Liver (tissue), 9 donors: ENCODE measurements around the gene NTNG1. TPM values are rescaled to one million over a fixed set of nuclear protein-coding genes. Genes with fewer than 3 reads are reported as not detected.

Source experiments
- DNase-seq: peaks from one replicate; pipeline ENCODE4 v3.0.0-alpha.2; 2017; ENCODE audit warnings: low spot score
- H3K27ac ChIP-seq, 2 donors: one replicate each; pipeline ENCODE4 v1.7.0; 2013; ENCODE audit warnings: inconsistent platforms in 2 of 2, low read length in 2 of 2, control low read depth in 1 of 2, low read depth in 1 of 2, mild to moderate bottlenecking in 1 of 2
- H3K27me3 ChIP-seq, 4 donors: one replicate each; pipeline versions ENCODE4 v1.6.1 to v1.7.0; 2013; ENCODE audit warnings: low read length in 3 of 4, inconsistent platforms in 1 of 4, mild to moderate bottlenecking in 1 of 4, moderate library complexity in 1 of 4; ENCODE audit not compliant: control insufficient read depth in 4 of 4, insufficient read depth in 4 of 4
- H3K36me3 ChIP-seq, 4 donors: one replicate each; pipeline versions ENCODE4 v1.6.1 to v1.7.0; 2013; ENCODE audit warnings: low read length in 3 of 4, mild to moderate bottlenecking in 3 of 4, low read depth in 1 of 4, moderate library complexity in 1 of 4; ENCODE audit not compliant: control insufficient read depth in 4 of 4, insufficient read depth in 3 of 4
- H3K4me1 ChIP-seq, 4 donors: one replicate each; pipeline versions ENCODE4 v1.6.1 to v1.7.0; 2013; ENCODE audit warnings: low read length in 3 of 4, mild to moderate bottlenecking in 3 of 4, moderate library complexity in 1 of 4; ENCODE audit not compliant: control insufficient read depth in 4 of 4, insufficient read depth in 4 of 4
- H3K4me3 ChIP-seq, 3 donors: one replicate each; pipeline versions ENCODE4 v1.6.1 to v1.7.0; 2013; ENCODE audit warnings: low read length in 3 of 3, control low read depth in 1 of 3, low read depth in 1 of 3, mild to moderate bottlenecking in 1 of 3
- H3K9ac ChIP-seq, 2 donors: one replicate each; pipeline ENCODE4 v1.7.0; 2013; ENCODE audit warnings: low read length in 2 of 2, mild to moderate bottlenecking in 2 of 2, moderate library complexity in 2 of 2, control low read depth in 1 of 2, low read depth in 1 of 2
- H3K9me3 ChIP-seq, 4 donors: one replicate each; pipeline versions ENCODE4 v1.6.1 to v1.7.0; 2013; ENCODE audit warnings: low read length in 3 of 4; ENCODE audit not compliant: control insufficient read depth in 4 of 4
- ATF3 ChIP-seq: IDR thresholded peaks from 2 replicates; pipeline ENCODE4 v1.6.1; 2016; ENCODE audit warnings: antibody characterized with exemption
- EGR1 ChIP-seq, 2 donors: IDR thresholded peaks; 2 replicates each; pipeline ENCODE4 v1.6.1; 2016 to 2018; ENCODE audit warnings: antibody characterized with exemption in 2 of 2, low read depth in 2 of 2
- FOXA1 ChIP-seq: IDR thresholded peaks from 2 replicates; pipeline ENCODE4 v1.6.1; 2016; ENCODE audit warnings: antibody characterized with exemption
- GABPA ChIP-seq, 2 donors: IDR thresholded peaks in 1 of 2; conservative IDR thresholded peaks in 1 of 2; 2 replicates each; pipeline ENCODE4 v1.6.1; 2016; ENCODE audit warnings: antibody characterized with exemption in 2 of 2, mild to moderate bottlenecking in 1 of 2, moderate library complexity in 1 of 2
- NR2F2 ChIP-seq: IDR thresholded peaks from 2 replicates; pipeline ENCODE4 v1.6.1; 2016; ENCODE audit warnings: antibody characterized with exemption
- RAD21 ChIP-seq, 2 donors: IDR thresholded peaks; 2 replicates each; pipeline ENCODE4 v1.6.1; 2016; ENCODE audit warnings: antibody characterized with exemption in 2 of 2, mild to moderate bottlenecking in 2 of 2
- REST ChIP-seq: IDR thresholded peaks from 2 replicates; pipeline ENCODE4 v1.6.1; 2016; ENCODE audit warnings: antibody characterized with exemption, mild to moderate bottlenecking
- RXRA ChIP-seq, 2 donors: IDR thresholded peaks; 2 replicates each; pipeline ENCODE4 v1.6.1; 2017 to 2018; ENCODE audit warnings: antibody characterized with exemption in 2 of 2, mild to moderate bottlenecking in 1 of 2
- SP1 ChIP-seq: IDR thresholded peaks from 2 replicates; pipeline ENCODE4 v1.6.1; 2018; ENCODE audit warnings: antibody characterized with exemption, mild to moderate bottlenecking
- YY1 ChIP-seq: IDR thresholded peaks from 2 replicates; pipeline ENCODE4 v1.6.1; 2016; ENCODE audit warnings: antibody characterized with exemption, mild to moderate bottlenecking
- WGBS: extraction: QIAGEN DNeasy Blood & Tissue Kit; methylation state at CpG from one replicate; pipeline ENCODE4 v1.1.7; 2013; 5-methylcytosine and 5-hydroxymethylcytosine counted together
- polyA plus RNA-seq, 2 donors: library from polyadenylated mRNA; stranded (reverse) in 1 of 2; unstranded in 1 of 2; fragments of 200-250 nt in 1 of 2; fragments of >200 nt in 1 of 2; fragmentation: Nextera tagmentation in 1 of 2; extraction: Ambion mirVana in 1 of 2; gene quantifications; one replicate each; pipeline versions ENCODE4 v1.2.1 to v1.2.3, GENCODE V29; 2013 to 2015
- total RNA-seq, 2 donors: library from RNA; depleted of rRNA; stranded (reverse); fragments of >200 nt; gene quantifications; one replicate each; pipeline ENCODE4 v1.2.3, GENCODE V29; 2014
- TF ChIP-seq, protein P1 (sequence below): IDR thresholded peaks from 2 replicates; pipeline ENCODE4 v1.6.1; 2016; ENCODE audit warnings: antibody characterized with exemption
- TF ChIP-seq, protein P2 (sequence below): IDR thresholded peaks from 2 replicates; pipeline ENCODE4 v1.6.1; 2016; ENCODE audit warnings: antibody characterized with exemption
- TF ChIP-seq, protein P3 (sequence below): fragments of 150-350 bp; IDR thresholded peaks from 2 replicates; pipeline ENCODE4 v1.5.1; 2017; ENCODE audit warnings: improper control_type of control experiment, low read depth, low read length; ENCODE audit not compliant: missing input control
- donor health status: healthy.
- donor health status: healthy.
- donor health status: healthy.
- donor health status: healthy.
- donor health status: healthy.

Gene NTNG1
- total and polyA plus RNA-seq, 4 donors, result under 0.01 TPM; not detected in 2

DNA sequence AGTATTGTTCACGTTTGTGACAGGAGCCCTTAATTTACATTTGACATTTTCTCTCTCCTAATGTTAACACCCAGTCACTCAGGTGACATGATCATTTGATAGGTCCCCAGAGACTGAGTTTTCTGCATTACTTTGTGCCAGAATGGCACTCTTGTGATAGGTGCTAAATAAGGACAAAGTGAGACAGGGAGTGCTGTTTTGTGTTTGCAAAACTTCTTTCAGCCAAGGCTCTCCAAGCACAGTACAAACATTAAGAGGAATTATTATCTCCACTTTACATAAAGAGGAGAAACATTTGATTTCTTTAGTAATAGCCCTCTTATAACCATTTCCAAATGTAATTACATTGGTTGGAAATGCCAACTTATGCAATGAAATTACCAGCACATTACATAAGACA lies 355.2 kb downstream of the NTNG1 start:
- WGBS, result 52% methylated on average over 1 of the region's 1 CpG
- no peak for DNase-seq
- peaks cover 2 to 13% (median 11%) of the 10 kb centered on the region in 4 donors for H3K4me1 ChIP-seq
- no peak overlapping the region for H3K27ac ChIP-seq
- H3K36me3 ChIP-seq, result no peaks in the 10 kb centered on the region
- H3K9me3 ChIP-seq, result no peaks in the 10 kb centered on the region
- no peak for TF ChIP-seq GABPA (IDR thresholded peaks at IDR 0.05 in 1 of 2, conservative IDR thresholded peaks at IDR 0.05 in 1 of 2)
- no peak overlapping the region for H3K9ac ChIP-seq
- no peaks in the 10 kb centered on the region for H3K27me3 ChIP-seq
- H3K4me3 ChIP-seq, result no peak overlapping the region

GRCh38 chr1:107499139-107499744 lies 358.4 kb downstream of the NTNG1 start:
- H3K36me3 ChIP-seq, result no peaks in the 10 kb centered on the region
- H3K9ac ChIP-seq, result no peak overlapping the region
- H3K4me1 ChIP-seq, result no peaks in the 10 kb centered on the region
- H3K27me3 ChIP-seq, result no peaks in the 10 kb centered on the region
- 84% methylated on average over 4 of the region's 4 CpGs for WGBS
- no peak overlapping the region for H3K4me3 ChIP-seq
- no peak overlapping the region for H3K27ac ChIP-seq
- TF ChIP-seq, protein P1, sequence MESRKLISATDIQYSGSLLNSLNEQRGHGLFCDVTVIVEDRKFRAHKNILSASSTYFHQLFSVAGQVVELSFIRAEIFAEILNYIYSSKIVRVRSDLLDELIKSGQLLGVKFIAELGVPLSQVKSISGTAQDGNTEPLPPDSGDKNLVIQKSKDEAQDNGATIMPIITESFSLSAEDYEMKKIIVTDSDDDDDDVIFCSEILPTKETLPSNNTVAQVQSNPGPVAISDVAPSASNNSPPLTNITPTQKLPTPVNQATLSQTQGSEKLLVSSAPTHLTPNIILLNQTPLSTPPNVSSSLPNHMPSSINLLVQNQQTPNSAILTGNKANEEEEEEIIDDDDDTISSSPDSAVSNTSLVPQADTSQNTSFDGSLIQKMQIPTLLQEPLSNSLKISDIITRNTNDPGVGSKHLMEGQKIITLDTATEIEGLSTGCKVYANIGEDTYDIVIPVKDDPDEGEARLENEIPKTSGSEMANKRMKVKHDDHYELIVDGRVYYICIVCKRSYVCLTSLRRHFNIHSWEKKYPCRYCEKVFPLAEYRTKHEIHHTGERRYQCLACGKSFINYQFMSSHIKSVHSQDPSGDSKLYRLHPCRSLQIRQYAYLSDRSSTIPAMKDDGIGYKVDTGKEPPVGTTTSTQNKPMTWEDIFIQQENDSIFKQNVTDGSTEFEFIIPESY, result no peak
- TF ChIP-seq ATF3, result no peak
- TF ChIP-seq, protein P2, sequence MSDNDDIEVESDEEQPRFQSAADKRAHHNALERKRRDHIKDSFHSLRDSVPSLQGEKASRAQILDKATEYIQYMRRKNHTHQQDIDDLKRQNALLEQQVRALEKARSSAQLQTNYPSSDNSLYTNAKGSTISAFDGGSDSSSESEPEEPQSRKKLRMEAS, result no peak
- no peak for TF ChIP-seq REST
- no peak for TF ChIP-seq GABPA (IDR thresholded peaks at IDR 0.05 in 1 of 2, conservative IDR thresholded peaks at IDR 0.05 in 1 of 2)
- no peak for TF ChIP-seq YY1
- no peak for TF ChIP-seq NR2F2
- TF ChIP-seq SP1, result no peak
- TF ChIP-seq, protein P3, sequence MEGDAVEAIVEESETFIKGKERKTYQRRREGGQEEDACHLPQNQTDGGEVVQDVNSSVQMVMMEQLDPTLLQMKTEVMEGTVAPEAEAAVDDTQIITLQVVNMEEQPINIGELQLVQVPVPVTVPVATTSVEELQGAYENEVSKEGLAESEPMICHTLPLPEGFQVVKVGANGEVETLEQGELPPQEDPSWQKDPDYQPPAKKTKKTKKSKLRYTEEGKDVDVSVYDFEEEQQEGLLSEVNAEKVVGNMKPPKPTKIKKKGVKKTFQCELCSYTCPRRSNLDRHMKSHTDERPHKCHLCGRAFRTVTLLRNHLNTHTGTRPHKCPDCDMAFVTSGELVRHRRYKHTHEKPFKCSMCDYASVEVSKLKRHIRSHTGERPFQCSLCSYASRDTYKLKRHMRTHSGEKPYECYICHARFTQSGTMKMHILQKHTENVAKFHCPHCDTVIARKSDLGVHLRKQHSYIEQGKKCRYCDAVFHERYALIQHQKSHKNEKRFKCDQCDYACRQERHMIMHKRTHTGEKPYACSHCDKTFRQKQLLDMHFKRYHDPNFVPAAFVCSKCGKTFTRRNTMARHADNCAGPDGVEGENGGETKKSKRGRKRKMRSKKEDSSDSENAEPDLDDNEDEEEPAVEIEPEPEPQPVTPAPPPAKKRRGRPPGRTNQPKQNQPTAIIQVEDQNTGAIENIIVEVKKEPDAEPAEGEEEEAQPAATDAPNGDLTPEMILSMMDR, result no peak
- TF ChIP-seq RXRA (IDR thresholded peaks at IDR 0.05), result no peak
- no peak for TF ChIP-seq FOXA1
- no peak for TF ChIP-seq EGR1 (IDR thresholded peaks at IDR 0.05; ENCODE audit: low read depth in 2 of 2)
- TF ChIP-seq RAD21 (IDR thresholded peaks at IDR 0.05), result no peak
- no peak for DNase-seq
- no peaks in the 10 kb centered on the region for H3K9me3 ChIP-seq
